Spleen (tissue), 7 donors: ENCODE measurements around the gene LIN28A.

ENCODE experiments used
- CTCF ChIP-seq, 11 experiments: fragments of 200-600 bp in 7 of 11; fragments of 450-650 bp in 4 of 11; sonication (generic) in 4 of 11; IDR thresholded peaks in 8 of 11; conservative IDR thresholded peaks in 3 of 11; 1 replicate in 7 of 11; 2 replicates in 4 of 11; pipeline versions ENCODE4 v1.4.0 to v1.8.0; 2016 to 2021; ENCODE audit warnings: antibody characterized with exemption in 11 of 11, inconsistent platforms in 4 of 11, mild to moderate bottlenecking in 1 of 11
- POLR2A ChIP-seq, 3 donors: fragments of 450-650 bp; IDR thresholded peaks; one replicate each; pipeline ENCODE4 v1.5.1; 2017; ENCODE audit warnings: antibody characterized with exemption in 3 of 3, mild to moderate bottlenecking in 1 of 3
- POLR2AphosphoS5 ChIP-seq, 3 donors: sonication (generic); formaldehyde crosslinking; IDR thresholded peaks; one replicate each; pipeline ENCODE4 v1.5.1; 2017; ENCODE audit warnings: antibody characterized with exemption in 3 of 3
- donor health status: DM: no; HTN: no; CAD: no; lungs with moderate emphysema.
- donor health status: DM: no; HTN: no; CAD: no.
- donor health status: DM: no; HTN: no; CAD: no.

- no peak for TF ChIP-seq CTCF (IDR thresholded peaks at IDR 0.05 in 8 of 11, conservative IDR thresholded peaks at IDR 0.05 in 3 of 11)
- no peak for TF ChIP-seq POLR2A (IDR thresholded peaks at IDR 0.05)
- TF ChIP-seq POLR2AphosphoS5 (IDR thresholded peaks at IDR 0.05), result no peak
Observed at GRCh38 chr1:26478159-26478558, 67.5 kb downstream of the LIN28A start.
